Sigmoid colon (tissue), 7 donors: ENCODE data around the gene DDX3X. TPM values are rescaled to one million over a fixed set of nuclear protein-coding genes. Genes with fewer than 3 reads are reported as not detected.

ENCODE experiments used
- DNase-seq: peaks from one replicate; pipeline ENCODE4 v3.0.0-alpha.2; 2019
- H3K27ac ChIP-seq, 4 donors: fragments of 200-600 bp; sonication (generic); one replicate each; pipeline ENCODE4 v1.5.1; 2016 to 2019; ENCODE audit warnings: mild to moderate bottlenecking in 1 of 4
- H3K27me3 ChIP-seq, 3 donors: fragments of 200-600 bp; sonication (generic); one replicate each; pipeline ENCODE4 v1.5.1; 2019; ENCODE audit warnings: mild to moderate bottlenecking in 1 of 3
- H3K36me3 ChIP-seq, 4 donors: fragments of 200-600 bp; sonication (generic); one replicate each; pipeline ENCODE4 v1.5.1; 2016 to 2019
- H3K4me1 ChIP-seq, 4 donors: fragments of 200-600 bp; sonication (generic); one replicate each; pipeline ENCODE4 v1.5.1; 2017 to 2019
- H3K4me3 ChIP-seq, 4 donors: fragments of 200-600 bp; sonication (generic); one replicate each; pipeline ENCODE4 v1.5.1; 2017 to 2019; ENCODE audit warnings: mild to moderate bottlenecking in 2 of 4, moderate library complexity in 1 of 4
- H3K9me3 ChIP-seq, 4 donors: fragments of 200-600 bp in 3 of 4; sonication (generic) in 3 of 4; one replicate each; pipeline versions ENCODE4 v1.5.1 to v1.6.1; 2013 to 2019
- CTCF ChIP-seq, 4 experiments: fragments of 450-650 bp in 3 of 4; fragments of 200-600 bp in 1 of 4; IDR thresholded peaks; one replicate each; pipeline ENCODE4 v1.5.1; 2016 to 2019; ENCODE audit warnings: antibody characterized with exemption in 4 of 4, mild to moderate bottlenecking in 3 of 4, moderate library complexity in 2 of 4
- EP300 ChIP-seq, 4 donors: sonication (generic); formaldehyde crosslinking; IDR thresholded peaks; one replicate each; pipeline ENCODE4 v1.6.1; 2017; ENCODE audit warnings: antibody characterized with exemption in 4 of 4
- POLR2A ChIP-seq, 2 donors: fragments of 450-650 bp; IDR thresholded peaks; one replicate each; pipeline ENCODE4 v1.6.1; 2016; ENCODE audit warnings: antibody characterized with exemption in 2 of 2, mild to moderate bottlenecking in 2 of 2, moderate library complexity in 2 of 2
- POLR2AphosphoS5 ChIP-seq, 4 donors: sonication (generic); formaldehyde crosslinking; IDR thresholded peaks; one replicate each; pipeline ENCODE4 v1.6.1; 2017; ENCODE audit warnings: antibody characterized with exemption in 4 of 4
- WGBS, 2 donors: extraction: QIAGEN DNeasy Blood & Tissue Kit; methylation state at CpG; one replicate each; pipeline ENCODE4 v1.1.7; 2013; 5-methylcytosine and 5-hydroxymethylcytosine counted together
- intact Hi-C: fragments of 100-400 bp; cut with DNase I; formaldehyde crosslinking; loops from one replicate; pipeline ENCODE4 v1.15.1; 2023
- polyA plus RNA-seq, 3 donors: library from polyadenylated mRNA; stranded (reverse); fragments of 200-250 nt; gene quantifications; one replicate each; pipeline ENCODE4 v1.2.3, GENCODE V29; 2013
- total RNA-seq, 4 donors: library from RNA; depleted of rRNA; stranded (reverse); fragments of >200 nt; gene quantifications; one replicate each; pipeline ENCODE4 v1.1.0, GENCODE V29; 2016
- donor health status: healthy with polysubstance abuse.
- donor health status: Bipolar disorder and iron deficiency.
- donor health status: healthy.

Gene DDX3X
- total and polyA plus RNA-seq, 7 donors: 86.0 to 218 (median 146) TPM

DNA sequence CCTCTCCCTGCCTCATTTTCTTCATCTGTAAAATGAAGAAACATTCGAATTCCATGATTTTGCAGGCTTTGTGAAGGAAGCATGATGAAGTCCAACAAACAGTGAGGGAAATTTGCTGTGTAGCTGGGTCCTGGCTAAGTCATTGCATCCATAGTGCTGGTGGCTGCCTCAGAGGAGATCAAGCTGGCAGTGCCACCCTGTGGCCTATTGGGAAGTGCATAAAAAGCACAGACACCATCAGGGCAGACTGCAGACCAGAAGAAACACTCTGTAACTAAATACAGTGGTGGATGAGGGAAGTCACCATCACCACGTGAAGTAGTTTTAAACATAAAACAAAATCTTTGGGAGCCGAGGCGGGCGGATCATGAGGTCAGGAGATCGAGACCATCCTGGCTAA is 40.7 kb upstream of the DDX3X start:
- H3K36me3 ChIP-seq: no peaks in the 10 kb centered on the region
- H3K4me1 ChIP-seq: no peaks in the 10 kb centered on the region
- intact Hi-C loops: no loop called here
- H3K9me3 ChIP-seq: no peaks in the 10 kb centered on the region
- WGBS, 2 donors: 89% methylated on average over 6 of the region's 6 CpGs
- TF ChIP-seq POLR2A (IDR thresholded peaks at IDR 0.05) (no peak), POLR2AphosphoS5 (IDR thresholded peaks at IDR 0.05) (no peak)
- H3K27ac ChIP-seq: no peak overlapping the region
- no peak for DNase-seq
- H3K4me3 ChIP-seq: no peak overlapping the region
- no peaks in the 10 kb centered on the region for H3K27me3 ChIP-seq

DNA sequence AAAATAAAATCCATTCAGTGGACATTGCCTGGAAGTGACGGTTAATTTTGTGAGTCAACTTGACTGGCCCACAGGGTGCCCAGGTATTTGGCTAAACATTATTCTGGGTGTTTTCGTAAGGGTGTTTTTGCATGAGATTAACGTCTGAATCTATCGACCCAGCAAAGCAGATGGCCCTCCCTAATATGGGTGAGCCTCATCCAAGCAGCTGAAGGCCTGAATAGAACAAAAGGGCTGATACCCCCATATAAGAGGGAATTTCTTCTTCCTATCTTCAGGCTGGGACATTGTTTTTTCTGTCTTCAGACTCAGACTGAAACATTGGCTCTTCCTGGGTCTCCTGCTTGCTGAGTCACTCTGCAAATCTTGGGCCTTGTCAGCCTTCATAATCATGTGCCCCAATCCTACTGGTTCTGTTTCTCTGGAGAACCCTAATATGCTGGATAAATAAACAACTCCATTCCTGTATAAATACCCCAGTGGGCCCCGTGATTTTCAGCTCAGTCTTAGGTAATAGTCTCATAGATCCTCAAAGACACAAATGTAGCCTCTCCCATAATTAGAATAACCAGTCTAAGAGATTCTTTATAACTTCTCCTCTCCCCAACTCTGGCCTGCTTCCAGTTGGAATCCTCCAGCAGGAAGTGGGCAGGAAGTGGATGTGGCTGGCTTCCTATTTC is 33.1 kb upstream of the DDX3X start:
- H3K27ac ChIP-seq: no peak overlapping the region
- TF ChIP-seq EP300 (IDR thresholded peaks at IDR 0.05): no peak
- TF ChIP-seq POLR2A (IDR thresholded peaks at IDR 0.05): no peak
- TF ChIP-seq CTCF (IDR thresholded peaks at IDR 0.05): no peak
- no peak for TF ChIP-seq POLR2AphosphoS5 (IDR thresholded peaks at IDR 0.05)
- H3K27me3 ChIP-seq: no peaks in the 10 kb centered on the region
- WGBS, 2 donors: 87 to 88% methylated on average over 5 of the region's 5 CpGs
- H3K9me3 ChIP-seq: no peaks in the 10 kb centered on the region
- intact Hi-C loops: no loop called here
- H3K4me3 ChIP-seq: no peak overlapping the region
- no peaks in the 10 kb centered on the region for H3K36me3 ChIP-seq
- no peak for DNase-seq
- no peaks in the 10 kb centered on the region for H3K4me1 ChIP-seq

GRCh38 chrX:41301438-41301824 is 32.5 kb upstream of the DDX3X start:
- no peaks in the 10 kb centered on the region for H3K4me1 ChIP-seq
- no peak overlapping the region for H3K4me3 ChIP-seq
- H3K36me3 ChIP-seq: no peaks in the 10 kb centered on the region
- no peaks in the 10 kb centered on the region for H3K9me3 ChIP-seq
- 64 to 72% methylated on average over 2 of the region's 2 CpGs for WGBS, 2 donors
- TF ChIP-seq POLR2AphosphoS5 (IDR thresholded peaks at IDR 0.05): no peak
- TF ChIP-seq EP300 (IDR thresholded peaks at IDR 0.05): no peak
- no peak for TF ChIP-seq POLR2A (IDR thresholded peaks at IDR 0.05)
- no peak for TF ChIP-seq CTCF (IDR thresholded peaks at IDR 0.05)
- no peaks in the 10 kb centered on the region for H3K27me3 ChIP-seq
- intact Hi-C loops: no loop called here
- H3K27ac ChIP-seq: no peak overlapping the region
- DNase-seq: no peak

- no peaks in the 10 kb centered on the region for H3K36me3 ChIP-seq
- 38 to 63% methylated on average over 6 of the region's 6 CpGs for WGBS, 2 donors
Measured at GRCh38 chrX:41302370-41302769, 31.6 kb upstream of the DDX3X start.

GRCh38 chrX:41303013-41303412 is 30.9 kb upstream of the DDX3X start:
- intact Hi-C loops: no loop called here
- H3K27ac ChIP-seq: no peak overlapping the region
- no peak overlapping the region for H3K4me3 ChIP-seq
- no peaks in the 10 kb centered on the region for H3K36me3 ChIP-seq
- TF ChIP-seq EP300 (IDR thresholded peaks at IDR 0.05): no peak
- TF ChIP-seq POLR2A (IDR thresholded peaks at IDR 0.05): no peak
- TF ChIP-seq POLR2AphosphoS5 (IDR thresholded peaks at IDR 0.05): no peak
- TF ChIP-seq CTCF (IDR thresholded peaks at IDR 0.05): no peak
- H3K4me1 ChIP-seq: no peaks in the 10 kb centered on the region
- no peaks in the 10 kb centered on the region for H3K27me3 ChIP-seq
- DNase-seq: no peak
- 85 to 87% methylated on average over 6 of the region's 6 CpGs for WGBS, 2 donors
- H3K9me3 ChIP-seq: no peaks in the 10 kb centered on the region

More at GRCh38 chrX:41302370-41302769, 31.6 kb upstream of the DDX3X start:
- no peaks in the 10 kb centered on the region for H3K4me1 ChIP-seq
- no peaks in the 10 kb centered on the region for H3K9me3 ChIP-seq
- no peak for DNase-seq
- H3K27ac ChIP-seq: no peak overlapping the region
- TF ChIP-seq POLR2AphosphoS5 (IDR thresholded peaks at IDR 0.05) (no peak), EP300 (IDR thresholded peaks at IDR 0.05) (no peak), POLR2A (IDR thresholded peaks at IDR 0.05) (no peak), CTCF (IDR thresholded peaks at IDR 0.05) (no peak)
- H3K27me3 ChIP-seq: no peaks in the 10 kb centered on the region
- intact Hi-C loops: no loop called here
- H3K4me3 ChIP-seq: no peak overlapping the region
